Tibial nerve (tissue), 4 donors: ENCODE measurements around the gene SPDYC. TPM values are rescaled to one million over a fixed set of nuclear protein-coding genes. Genes with fewer than 3 reads are reported as not detected.
A peak's percentile ranks its signal among the peaks of the same experiment; 100 is the strongest.
"Not testable (repeated sequence)": the region's sequence is repeated elsewhere in the genome, so short reads cannot be mapped to it uniquely, and the experiment has no call there.

Experiments used
- DNase-seq, 2 donors: peaks; one replicate each; pipeline ENCODE4 v3.0.0-alpha.2; 2019; ENCODE audit warnings: low spot score in 2 of 2
- H3K27ac ChIP-seq, 4 donors: fragments of 200-600 bp; sonication (generic) in 3 of 4; one replicate each; pipeline ENCODE4 v1.5.1; 2017 to 2019; ENCODE audit warnings: mild to moderate bottlenecking in 1 of 4
- H3K27me3 ChIP-seq, 2 donors: fragments of 200-600 bp; sonication (generic) in 1 of 2; one replicate each; pipeline versions ENCODE4 v1.5.1 to v1.6.0; 2017 to 2019
- H3K36me3 ChIP-seq, 3 donors: fragments of 200-600 bp; sonication (generic); one replicate each; pipeline ENCODE4 v1.5.1; 2018 to 2019
- H3K4me1 ChIP-seq, 4 donors: fragments of 200-600 bp; sonication (generic) in 3 of 4; one replicate each; pipeline ENCODE4 v1.5.1; 2017 to 2019
- H3K4me3 ChIP-seq, 4 donors: fragments of 200-600 bp; sonication (generic) in 3 of 4; one replicate each; pipeline ENCODE4 v1.5.1; 2017 to 2019; ENCODE audit warnings: mild to moderate bottlenecking in 1 of 4, moderate library complexity in 1 of 4
- H3K9me3 ChIP-seq, 4 donors: fragments of 200-600 bp; sonication (generic) in 3 of 4; one replicate each; pipeline ENCODE4 v1.5.1; 2017 to 2019
- EP300 ChIP-seq, 2 donors: sonication (generic); formaldehyde crosslinking; IDR thresholded peaks; one replicate each; pipeline ENCODE4 v1.6.1; 2017; ENCODE audit warnings: antibody characterized with exemption in 2 of 2, mild to moderate bottlenecking in 1 of 2
- POLR2A ChIP-seq, 2 donors: fragments of 450-650 bp; IDR thresholded peaks; one replicate each; pipeline ENCODE4 v1.6.1; 2017; ENCODE audit warnings: antibody characterized with exemption in 2 of 2, mild to moderate bottlenecking in 2 of 2, moderate library complexity in 2 of 2
- WGBS, 2 donors: methylation state at CpG; one replicate each; pipeline ENCODE4 v1.1.5; 2018; 5-methylcytosine and 5-hydroxymethylcytosine counted together
- total RNA-seq, 4 donors: library from RNA; depleted of rRNA; stranded (reverse); fragments of >200 nt; gene quantifications; one replicate each; pipeline ENCODE4 v1.1.0, GENCODE V29; 2016
- TF ChIP-seq, protein P1 (sequence below), 5 experiments: fragments of 200-600 bp in 3 of 5; fragments of 450-650 bp in 2 of 5; sonication (generic) in 3 of 5; IDR thresholded peaks; one replicate each; pipeline ENCODE4 v1.5.1; 2016 to 2019; ENCODE audit warnings: antibody characterized with exemption in 5 of 5, mild to moderate bottlenecking in 3 of 5, moderate library complexity in 2 of 5

The SPDYC gene
- total RNA-seq, 4 donors from 2014 or later = not detected

DNA sequence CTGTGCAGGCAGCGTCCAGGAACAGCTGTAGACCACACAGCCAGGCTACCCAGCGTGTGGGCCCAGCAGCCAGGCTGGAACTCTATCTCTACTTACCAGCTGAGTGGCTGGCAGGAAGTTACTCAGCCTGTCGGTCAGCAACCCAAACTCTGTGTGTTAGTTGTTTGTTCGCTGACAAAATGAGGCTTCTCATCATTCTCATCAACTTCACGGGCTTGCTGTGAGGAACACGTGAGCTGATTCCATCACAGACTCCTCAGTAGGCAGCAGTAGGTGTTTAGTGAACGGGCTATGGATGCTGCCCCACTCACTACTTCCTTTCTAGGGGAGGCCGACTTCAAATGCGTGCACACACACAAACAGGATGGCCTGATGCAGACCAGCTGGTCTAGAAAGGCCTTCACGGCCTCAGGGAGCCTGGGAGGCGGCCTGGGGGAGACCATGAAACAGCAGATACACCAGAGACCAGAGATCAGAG is 830 bp upstream of the SPDYC start:
- TF ChIP-seq POLR2A (IDR thresholded peaks at IDR 0.05) = no peak
- no peak for DNase-seq

DNA sequence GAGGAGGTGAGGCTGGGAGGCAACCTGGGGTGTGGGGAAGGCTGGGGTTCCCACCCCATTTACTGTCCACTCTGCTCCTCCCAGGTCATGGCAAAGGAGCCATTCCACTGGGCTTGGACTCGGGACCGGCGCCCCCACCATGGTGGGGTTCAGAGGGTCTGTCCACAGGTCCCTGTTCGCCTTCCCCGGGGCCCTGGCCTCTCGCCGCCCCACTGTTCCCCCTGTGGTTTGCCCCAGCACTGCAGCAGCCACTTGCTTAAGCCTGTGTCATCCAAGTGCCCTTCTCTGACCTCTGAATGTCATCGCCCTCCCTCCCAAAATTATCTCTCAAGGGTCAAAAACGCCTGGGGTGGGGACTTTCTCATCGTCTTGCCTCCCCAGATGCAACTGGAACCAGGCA is 2.6 kb downstream of the SPDYC start:
- H3K27ac ChIP-seq = no peak overlapping the region
- 63 to 72% methylated on average over 10 of the region's 10 CpGs for WGBS, 2 donors
- no peaks in the 10 kb centered on the region for H3K27me3 ChIP-seq
- no peaks in the 10 kb centered on the region for H3K4me1 ChIP-seq
- H3K4me3 ChIP-seq = no peak overlapping the region
- no peaks in the 10 kb centered on the region for H3K9me3 ChIP-seq
- TF ChIP-seq, protein P1, sequence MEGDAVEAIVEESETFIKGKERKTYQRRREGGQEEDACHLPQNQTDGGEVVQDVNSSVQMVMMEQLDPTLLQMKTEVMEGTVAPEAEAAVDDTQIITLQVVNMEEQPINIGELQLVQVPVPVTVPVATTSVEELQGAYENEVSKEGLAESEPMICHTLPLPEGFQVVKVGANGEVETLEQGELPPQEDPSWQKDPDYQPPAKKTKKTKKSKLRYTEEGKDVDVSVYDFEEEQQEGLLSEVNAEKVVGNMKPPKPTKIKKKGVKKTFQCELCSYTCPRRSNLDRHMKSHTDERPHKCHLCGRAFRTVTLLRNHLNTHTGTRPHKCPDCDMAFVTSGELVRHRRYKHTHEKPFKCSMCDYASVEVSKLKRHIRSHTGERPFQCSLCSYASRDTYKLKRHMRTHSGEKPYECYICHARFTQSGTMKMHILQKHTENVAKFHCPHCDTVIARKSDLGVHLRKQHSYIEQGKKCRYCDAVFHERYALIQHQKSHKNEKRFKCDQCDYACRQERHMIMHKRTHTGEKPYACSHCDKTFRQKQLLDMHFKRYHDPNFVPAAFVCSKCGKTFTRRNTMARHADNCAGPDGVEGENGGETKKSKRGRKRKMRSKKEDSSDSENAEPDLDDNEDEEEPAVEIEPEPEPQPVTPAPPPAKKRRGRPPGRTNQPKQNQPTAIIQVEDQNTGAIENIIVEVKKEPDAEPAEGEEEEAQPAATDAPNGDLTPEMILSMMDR (IDR thresholded peaks at IDR 0.05) = no peak
- no peak for TF ChIP-seq EP300 (IDR thresholded peaks at IDR 0.05)
- no peak for TF ChIP-seq POLR2A (IDR thresholded peaks at IDR 0.05)
- DNase-seq = no peak
- no peaks in the 10 kb centered on the region for H3K36me3 ChIP-seq

More for the DNA sequence above, 830 bp upstream of the SPDYC start:
- H3K4me3 ChIP-seq = no peak overlapping the region
- 62 to 64% methylated on average over 11 of the region's 11 CpGs for WGBS, 2 donors
- no peaks in the 10 kb centered on the region for H3K9me3 ChIP-seq
- H3K27ac ChIP-seq = no peak overlapping the region
- peaks cover 0 to 12% (median 0%) of the 10 kb centered on the region in 4 donors for H3K4me1 ChIP-seq
- no peaks in the 10 kb centered on the region for H3K36me3 ChIP-seq
- no peaks in the 10 kb centered on the region for H3K27me3 ChIP-seq

DNA sequence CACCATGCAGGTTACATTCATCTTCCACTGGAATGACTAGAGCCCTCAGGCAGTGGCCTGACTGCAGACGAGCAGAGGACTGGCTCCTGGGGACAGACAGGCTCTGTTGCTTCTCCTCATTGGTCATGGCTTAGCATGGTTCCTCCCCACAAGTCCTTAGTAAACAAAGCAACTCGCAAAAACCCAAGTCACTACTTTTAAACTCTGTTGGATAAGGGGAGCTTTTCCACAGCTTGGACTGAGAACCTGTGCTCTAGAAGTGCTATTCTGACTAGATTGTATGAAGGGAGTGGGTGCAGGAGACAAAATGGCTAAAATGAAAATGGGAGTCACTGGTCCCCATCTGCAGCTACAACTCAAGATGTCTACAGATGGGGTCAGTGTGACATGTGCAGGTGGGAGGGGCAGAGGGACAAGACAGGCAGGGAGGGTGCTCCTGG is 4.6 kb downstream of the SPDYC start:
- H3K27me3 ChIP-seq, H3K4me3 ChIP-seq, H3K27ac ChIP-seq, H3K9me3 ChIP-seq, DNase-seq, H3K4me1 ChIP-seq, H3K36me3 ChIP-seq: not testable (repeated sequence)
- 42 to 45% methylated on average over 2 of the region's 2 CpGs for WGBS, 2 donors

DNA sequence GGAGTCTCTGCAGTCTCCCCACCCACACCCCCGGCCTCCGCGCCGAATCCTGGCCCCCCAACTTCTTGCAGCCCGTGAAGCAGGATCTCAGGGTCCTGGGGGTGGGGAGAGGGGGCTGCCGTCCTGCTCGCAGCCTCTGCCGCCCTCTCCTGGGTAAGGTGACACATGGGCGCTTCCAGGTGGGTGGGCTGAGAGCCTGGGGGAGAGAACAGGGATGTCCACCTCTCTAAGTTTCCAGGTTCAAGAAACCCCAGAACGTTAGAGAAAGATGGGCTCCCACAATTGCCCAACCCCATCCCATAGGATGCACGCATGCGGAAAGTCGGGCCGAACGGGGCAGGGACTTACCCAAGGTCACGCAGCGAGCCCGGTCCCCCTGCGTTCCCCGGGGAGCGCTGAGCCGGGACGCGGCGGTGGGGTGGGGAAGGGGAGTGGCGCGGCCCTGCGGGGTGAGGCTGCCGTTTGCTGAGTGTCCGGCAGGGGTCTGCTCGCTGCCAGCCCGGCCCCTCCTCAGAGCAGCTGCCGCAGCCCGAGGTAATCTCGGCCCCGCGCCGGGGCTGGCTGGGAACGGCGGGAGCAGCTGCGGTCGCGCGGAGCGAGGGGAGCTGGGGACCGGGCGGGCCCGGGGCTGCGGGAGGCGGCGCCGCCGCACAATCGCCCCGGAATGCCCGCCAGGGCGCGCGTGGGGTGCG is 11.0 kb downstream of the SPDYC start:
- no peaks in the 10 kb centered on the region for H3K27me3 ChIP-seq
- peak overlapping the region; percentile 88 to 94 (median 89) for H3K27ac ChIP-seq
- peak overlapping the region; percentile 67 to 97 (median 84) for H3K4me3 ChIP-seq
- TF ChIP-seq EP300 (IDR thresholded peaks at IDR 0.05) = no peak
- TF ChIP-seq, protein P1 (IDR thresholded peaks at IDR 0.05) = peak; percentile 34 to 80 (median 49)
- peak in 1 of 2 donors; percentile 17 for DNase-seq
- peaks cover 0 to 40% (median 19%) of the 10 kb centered on the region in 4 donors for H3K4me1 ChIP-seq
- no peaks in the 10 kb centered on the region for H3K9me3 ChIP-seq
- 0% methylated on average over 21 to 23 of the region's 60 CpGs for WGBS, 2 donors
- peaks cover 0 to 18% (median 1%) of the 10 kb centered on the region in 3 donors for H3K36me3 ChIP-seq

DNA sequence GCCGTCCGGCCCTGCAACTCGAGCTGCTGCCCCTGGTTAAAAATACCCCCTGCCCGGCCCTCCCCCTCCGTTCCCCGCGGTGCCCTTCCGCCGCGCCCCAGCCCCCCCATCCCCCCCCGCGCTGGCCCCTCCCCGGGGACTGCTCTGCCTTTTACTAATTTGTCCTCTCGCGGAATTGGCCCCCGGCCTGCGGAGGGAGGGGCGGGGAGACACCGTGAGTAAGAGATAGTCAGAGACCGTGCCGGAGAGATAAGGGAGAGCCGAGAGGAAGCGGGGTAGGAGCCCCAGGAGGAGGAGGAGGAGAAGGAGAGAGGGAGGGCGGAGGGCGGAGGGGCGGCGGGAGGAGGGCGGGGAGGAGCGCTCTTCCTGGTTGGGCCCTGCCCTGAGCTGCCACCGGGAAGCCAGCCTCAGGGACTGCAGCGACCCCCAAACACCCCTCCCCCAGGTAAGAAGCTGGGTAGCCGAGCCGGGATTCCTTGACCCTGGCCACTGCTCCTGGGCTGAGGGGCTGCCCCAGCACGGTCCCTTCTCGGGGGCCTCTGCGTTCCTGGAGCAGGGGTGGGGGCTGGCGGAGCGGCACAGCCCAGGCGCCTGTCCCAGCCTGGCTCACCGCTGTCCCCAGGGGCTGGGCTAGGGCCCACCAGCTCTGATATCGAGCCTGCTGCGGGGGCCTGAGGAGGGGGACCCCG is 11.7 kb downstream of the SPDYC start, which contains the start of gene CAPN1:
TSS of gene CAPN1 (plus strand) at position 360 of the 689 bp plus-strand sequence. CDS start 774 bp downstream, outside the sequence.
- 0 to 2% methylated on average over 9 to 37 of the region's 43 CpGs for WGBS, 2 donors
- peak within 1 kb of the TSS; percentile 67 to 97 (median 84) for H3K4me3 ChIP-seq
- peaks cover 0 to 25% (median 8%) of the 10 kb centered on the region in 3 donors for H3K36me3 ChIP-seq
- H3K4me1 ChIP-seq = peaks cover 0 to 40% (median 19%) of the 10 kb centered on the region in 4 donors
- DNase-seq = peak; percentile 54 to 69
- TF ChIP-seq, protein P1 (IDR thresholded peaks at IDR 0.05) = no peak
- TF ChIP-seq EP300 (IDR thresholded peaks at IDR 0.05) (no peak), POLR2A (IDR thresholded peaks at IDR 0.05) (no peak)
- H3K27ac ChIP-seq = peak within 1 kb of the TSS; percentile 88 to 94 (median 89)
- no peaks in the 10 kb centered on the region for H3K27me3 ChIP-seq
- no peaks in the 10 kb centered on the region for H3K9me3 ChIP-seq
